Esophagus squamous epithelium (tissue), 5 donors: ENCODE measurements around the gene DENND1A. TPM values are rescaled to one million over a fixed set of nuclear protein-coding genes. Genes with fewer than 3 reads are reported as not detected.

Source experiments
- DNase-seq: peaks from one replicate; lab custom pipeline; 2025; lab: John Stamatoyannopoulos, UW
- H3K27ac ChIP-seq, 4 donors: fragments of 200-600 bp; sonication (generic); one replicate each; pipeline ENCODE4 v1.5.1; 2016 to 2019; ENCODE audit warnings: mild to moderate bottlenecking in 1 of 4
- H3K27me3 ChIP-seq, 4 donors: fragments of 200-600 bp; sonication (generic); 1 replicate in 3 of 4; 2 replicates in 1 of 4; pipeline versions ENCODE4 v1.5.1 to v1.6.0; 2017 to 2021; ENCODE audit warnings: antibody characterized with exemption in 1 of 4
- H3K36me3 ChIP-seq, 3 donors: fragments of 200-600 bp; sonication (generic); one replicate each; pipeline ENCODE4 v1.5.1; 2016 to 2019
- H3K4me1 ChIP-seq, 3 donors: fragments of 200-600 bp; sonication (generic); one replicate each; pipeline ENCODE4 v1.5.1; 2017 to 2019
- H3K4me3 ChIP-seq, 4 donors: fragments of 200-600 bp; sonication (generic); 1 replicate in 3 of 4; 2 replicates in 1 of 4; pipeline ENCODE4 v1.5.1; 2016 to 2019; ENCODE audit warnings: mild to moderate bottlenecking in 2 of 4, moderate library complexity in 1 of 4
- H3K9me3 ChIP-seq, 3 donors: fragments of 200-600 bp; sonication (generic); one replicate each; pipeline ENCODE4 v1.5.1; 2016 to 2019
- POLR2A ChIP-seq, 4 donors: fragments of 450-650 bp; IDR thresholded peaks; one replicate each; pipeline ENCODE4 v1.6.1; 2017; ENCODE audit warnings: antibody characterized with exemption in 4 of 4, mild to moderate bottlenecking in 4 of 4, moderate library complexity in 3 of 4
- WGBS, 2 donors: methylation state at CpG; one replicate each; pipeline ENCODE4 v1.1.5; 2018; 5-methylcytosine and 5-hydroxymethylcytosine counted together
- intact Hi-C: fragments of 100-400 bp; cut with DNase I; formaldehyde crosslinking; loops from one replicate; pipeline ENCODE4 v1.15.0; 2022
- total RNA-seq, 4 donors: library from RNA; depleted of rRNA; stranded (reverse); fragments of >200 nt; gene quantifications; one replicate each; pipeline ENCODE4 v1.1.0, GENCODE V29; 2016
- TF ChIP-seq, protein P1 (sequence below), 6 experiments: fragments of 450-650 bp in 4 of 6; fragments of 200-600 bp in 2 of 6; sonication (generic) in 2 of 6; IDR thresholded peaks; one replicate each; pipeline ENCODE4 v1.5.1; 2016 to 2019; ENCODE audit warnings: antibody characterized with exemption in 6 of 6, mild to moderate bottlenecking in 4 of 6, moderate library complexity in 4 of 6
- donor health status: DM: yes; HTN: yes; CAD: no.

DENND1A gene
- total RNA-seq, 4 donors from 2014 or later = 5.3 to 16.0 (median 12.9) TPM

DNA sequence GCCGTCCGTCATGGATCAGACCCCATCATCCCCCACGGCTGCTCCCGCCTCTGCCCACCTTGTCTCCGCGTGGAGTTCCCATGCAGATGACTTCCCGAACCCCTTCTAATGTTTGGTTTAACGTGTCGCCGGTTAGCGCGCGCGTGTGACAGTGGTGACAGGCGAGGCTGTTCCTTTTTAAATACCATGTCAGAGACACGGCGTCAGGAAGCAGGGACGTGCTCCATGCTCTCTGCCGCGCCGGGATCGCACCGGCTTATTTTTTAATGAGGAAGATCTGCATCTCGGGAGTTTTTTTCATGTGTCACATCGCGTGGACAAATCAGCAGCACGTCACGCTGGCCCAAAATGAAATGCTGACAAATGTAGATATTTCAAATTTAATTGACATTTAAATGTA, 538.0 kb downstream of the DENND1A start:
- TF ChIP-seq, protein P1, sequence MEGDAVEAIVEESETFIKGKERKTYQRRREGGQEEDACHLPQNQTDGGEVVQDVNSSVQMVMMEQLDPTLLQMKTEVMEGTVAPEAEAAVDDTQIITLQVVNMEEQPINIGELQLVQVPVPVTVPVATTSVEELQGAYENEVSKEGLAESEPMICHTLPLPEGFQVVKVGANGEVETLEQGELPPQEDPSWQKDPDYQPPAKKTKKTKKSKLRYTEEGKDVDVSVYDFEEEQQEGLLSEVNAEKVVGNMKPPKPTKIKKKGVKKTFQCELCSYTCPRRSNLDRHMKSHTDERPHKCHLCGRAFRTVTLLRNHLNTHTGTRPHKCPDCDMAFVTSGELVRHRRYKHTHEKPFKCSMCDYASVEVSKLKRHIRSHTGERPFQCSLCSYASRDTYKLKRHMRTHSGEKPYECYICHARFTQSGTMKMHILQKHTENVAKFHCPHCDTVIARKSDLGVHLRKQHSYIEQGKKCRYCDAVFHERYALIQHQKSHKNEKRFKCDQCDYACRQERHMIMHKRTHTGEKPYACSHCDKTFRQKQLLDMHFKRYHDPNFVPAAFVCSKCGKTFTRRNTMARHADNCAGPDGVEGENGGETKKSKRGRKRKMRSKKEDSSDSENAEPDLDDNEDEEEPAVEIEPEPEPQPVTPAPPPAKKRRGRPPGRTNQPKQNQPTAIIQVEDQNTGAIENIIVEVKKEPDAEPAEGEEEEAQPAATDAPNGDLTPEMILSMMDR (IDR thresholded peaks at IDR 0.05) = no peak
- TF ChIP-seq POLR2A (IDR thresholded peaks at IDR 0.05) = no peak
- Histone ChIP-seq H3K4me1 (no peaks in the 10 kb centered on the region), H3K27ac (no peak overlapping the region), H3K4me3 (no peak overlapping the region), H3K27me3 (no peaks in the 10 kb centered on the region), H3K9me3 (no peaks in the 10 kb centered on the region), H3K36me3 (no peaks in the 10 kb centered on the region)
- DNase-seq = no peak
- 87 to 88% methylated on average over 17 to 28 of the region's 28 CpGs for WGBS, 2 donors
- intact Hi-C loops = no loop called here

DNA sequence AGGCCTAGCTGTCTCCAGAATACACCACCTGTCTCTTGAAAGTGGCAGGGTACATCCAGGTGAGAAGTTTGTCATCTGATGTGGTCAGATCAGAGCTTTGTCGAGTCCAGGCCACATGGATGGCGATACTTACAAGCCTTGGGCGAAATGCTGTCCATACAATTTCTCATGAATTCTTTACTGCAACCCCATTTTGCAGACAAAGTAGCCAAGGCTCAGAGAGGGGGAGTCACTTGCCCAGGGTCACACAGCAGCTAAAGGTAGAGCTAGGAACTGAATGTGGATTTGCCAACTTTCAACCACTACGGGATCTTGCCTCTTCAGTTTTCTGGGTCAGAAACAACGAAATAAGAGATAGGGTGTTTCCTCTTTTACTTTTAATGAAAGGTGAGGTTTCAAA, 538.7 kb downstream of the DENND1A start:
- 92 to 94% methylated on average over 3 to 4 of the region's 5 CpGs for WGBS, 2 donors
- intact Hi-C loops = no loop called here
- TF ChIP-seq, protein P1 (IDR thresholded peaks at IDR 0.05) = no peak
- TF ChIP-seq POLR2A (IDR thresholded peaks at IDR 0.05) = no peak

DNA sequence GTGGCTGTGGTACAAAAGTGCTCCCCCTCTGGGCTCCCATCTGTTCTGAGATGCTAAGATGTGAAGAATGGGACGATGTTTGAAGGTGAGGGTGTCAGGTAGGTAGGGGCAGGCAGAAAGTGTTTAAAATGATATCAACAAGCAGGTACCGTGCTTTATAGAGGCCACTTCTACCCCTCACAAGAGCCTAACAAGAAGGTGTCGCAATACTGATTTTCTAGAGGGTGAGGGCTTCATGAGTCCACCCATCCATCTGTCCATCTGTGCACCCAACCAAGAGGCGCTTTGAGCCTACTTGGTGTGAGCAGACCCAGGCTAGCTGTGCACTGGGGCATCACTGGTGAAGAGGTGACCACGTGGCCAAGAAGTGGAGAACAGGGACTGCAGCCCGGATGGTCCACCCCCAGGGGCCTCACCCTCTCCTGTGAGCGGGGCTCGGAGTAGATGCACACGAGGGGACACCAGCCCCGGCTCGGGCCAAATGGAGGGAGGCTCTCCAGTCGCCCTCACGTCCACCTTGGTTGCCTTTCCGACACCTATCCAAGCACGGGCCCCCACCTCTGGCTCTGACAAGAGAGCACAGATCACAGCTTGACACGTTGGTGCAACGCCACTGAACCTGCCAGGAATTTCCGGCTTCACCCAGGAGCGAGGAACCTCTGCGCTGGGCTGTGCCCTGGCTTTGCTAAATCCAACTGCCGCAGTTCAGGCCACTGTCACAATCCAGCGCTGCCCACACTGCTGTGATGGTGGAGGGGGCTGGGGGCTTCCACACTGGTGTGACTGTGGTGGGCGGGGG, 539.4 kb downstream of the DENND1A start:
- no peak for DNase-seq
- Histone ChIP-seq H3K36me3 (no peaks in the 10 kb centered on the region), H3K4me1 (no peaks in the 10 kb centered on the region), H3K4me3 (no peak overlapping the region), H3K27me3 (no peaks in the 10 kb centered on the region), H3K27ac (no peak overlapping the region), H3K9me3 (no peaks in the 10 kb centered on the region)
- WGBS, 2 donors = 90 to 100% methylated on average over 3 to 13 of the region's 23 CpGs
- TF ChIP-seq, protein P1 (IDR thresholded peaks at IDR 0.05) = no peak
- no peak for TF ChIP-seq POLR2A (IDR thresholded peaks at IDR 0.05)
- intact Hi-C loops = no loop called here

More for the DNA sequence above, 538.7 kb downstream of the DENND1A start:
- DNase-seq = no peak
- Histone ChIP-seq H3K27ac (no peak overlapping the region), H3K36me3 (no peaks in the 10 kb centered on the region), H3K9me3 (no peaks in the 10 kb centered on the region), H3K4me1 (no peaks in the 10 kb centered on the region), H3K4me3 (no peak overlapping the region), H3K27me3 (no peaks in the 10 kb centered on the region)

DNA sequence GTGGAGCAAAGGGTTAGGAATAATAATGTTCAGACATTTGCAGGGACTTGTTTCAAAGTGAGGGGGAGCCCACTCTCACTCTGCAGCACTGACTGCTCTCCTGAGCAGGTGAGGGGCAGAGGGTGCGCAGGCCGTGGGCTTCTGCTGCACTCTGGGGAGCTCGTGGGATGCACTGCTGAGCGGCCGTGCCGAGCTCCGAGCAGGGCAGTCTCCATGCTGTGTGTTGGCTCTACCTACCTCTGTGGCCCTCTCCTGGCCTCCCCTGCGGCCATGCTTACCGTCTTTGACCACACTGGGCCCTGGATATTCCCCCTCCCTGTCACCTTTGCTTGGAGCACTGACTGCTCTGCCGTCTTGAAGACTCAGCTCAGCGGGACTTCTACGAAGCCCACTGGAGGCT, 540.2 kb downstream of the DENND1A start:
- Histone ChIP-seq H3K4me1 (no peaks in the 10 kb centered on the region), H3K27ac (no peak overlapping the region), H3K36me3 (no peaks in the 10 kb centered on the region), H3K4me3 (no peak overlapping the region), H3K27me3 (no peaks in the 10 kb centered on the region), H3K9me3 (no peaks in the 10 kb centered on the region)
- WGBS, 2 donors = 59 to 75% methylated on average over 7 to 11 of the region's 12 CpGs
- intact Hi-C loops = no loop called here
- TF ChIP-seq, protein P1 (IDR thresholded peaks at IDR 0.05) = no peak
- no peak for TF ChIP-seq POLR2A (IDR thresholded peaks at IDR 0.05)
- DNase-seq = no peak

DNA sequence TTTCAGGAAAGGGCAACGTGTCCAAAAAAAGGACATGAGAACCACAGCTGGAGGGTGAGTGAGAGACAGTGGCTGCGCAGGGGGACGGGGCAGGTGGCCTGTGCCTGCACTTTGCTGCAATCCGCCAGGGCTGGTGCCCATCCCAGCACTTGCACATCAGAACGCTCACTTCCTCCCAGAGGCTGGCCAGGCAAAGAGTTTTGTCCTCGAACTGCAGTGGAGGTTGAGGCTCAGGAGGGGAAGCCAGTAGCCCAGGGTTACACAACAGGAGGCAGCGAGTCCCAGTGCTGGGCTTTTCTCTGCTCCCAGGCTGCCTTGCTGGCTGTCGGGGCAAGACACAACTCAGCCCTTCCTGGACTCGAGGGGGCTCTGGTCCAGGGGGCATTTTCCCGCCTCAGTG, 540.9 kb downstream of the DENND1A start:
- WGBS, 2 donors = 79 to 93% methylated on average over 3 to 5 of the region's 10 CpGs
- intact Hi-C loops = no loop called here
- H3K4me3 ChIP-seq = no peak overlapping the region
- no peak overlapping the region for H3K27ac ChIP-seq
- H3K9me3 ChIP-seq = no peaks in the 10 kb centered on the region
- TF ChIP-seq POLR2A (IDR thresholded peaks at IDR 0.05) = no peak
- TF ChIP-seq, protein P1 (IDR thresholded peaks at IDR 0.05) = no peak
- no peaks in the 10 kb centered on the region for H3K27me3 ChIP-seq
- H3K36me3 ChIP-seq = no peaks in the 10 kb centered on the region
- no peak for DNase-seq
- no peaks in the 10 kb centered on the region for H3K4me1 ChIP-seq
